ENCODE data around the gene COL5A1. TPM values are rescaled to one million over a fixed set of nuclear protein-coding genes. Genes with fewer than 3 reads are reported as not detected.

Gene COL5A1
- polyA plus RNA-seq, 3 donors: 0.01 TPM; not detected in 2

DNA sequence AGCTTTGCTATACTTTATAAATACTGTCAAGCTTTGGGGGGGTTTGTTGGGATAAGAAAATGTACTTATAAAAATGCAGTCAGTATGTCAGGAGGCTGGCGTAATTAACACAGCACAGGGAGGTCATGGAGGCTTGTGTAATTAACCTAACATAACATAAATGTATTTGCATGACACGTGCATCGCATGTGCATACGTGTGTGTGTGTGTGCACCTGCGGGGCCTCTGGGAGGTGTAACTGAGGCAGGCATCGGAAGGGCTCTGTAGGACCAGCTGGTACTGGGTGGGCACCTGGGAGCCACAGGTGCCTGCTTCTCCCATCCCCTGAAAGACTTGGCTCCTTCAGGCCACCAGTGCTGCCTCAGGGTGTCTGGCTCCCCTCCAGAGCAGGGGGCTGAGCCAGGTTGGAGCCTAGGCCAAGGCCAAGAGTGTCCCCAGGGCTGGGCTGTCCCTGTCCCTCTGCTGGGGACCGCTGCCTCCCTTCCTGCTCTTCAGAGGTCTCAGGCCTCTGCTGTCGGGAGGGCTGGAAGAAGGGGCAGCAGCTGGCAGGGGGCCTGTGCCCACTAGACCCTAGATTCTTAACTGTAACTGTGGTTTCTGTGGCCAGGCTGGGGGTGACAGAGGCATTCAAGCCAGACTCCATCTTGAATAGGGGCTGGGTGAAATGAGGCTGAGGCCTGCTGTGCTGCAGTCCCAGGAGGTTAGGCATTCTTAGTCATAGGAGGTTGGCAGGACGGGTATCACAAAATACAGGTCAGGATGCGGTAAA, 248.0 kb downstream of the COL5A1 start:
- H3K27ac ChIP-seq (ENCODE audit: low read depth in 1 of 2, low read length in 2 of 2): no peak overlapping the region
- Mint-ChIP-seq H3K9me3 (peaks cover 0 to 7% (median 2%) of the 10 kb centered on the region in 7 donors), H3K4me1 (peaks cover 29% of the 10 kb centered on the region), H3K4me3 (no peak overlapping the region), H3K36me3 (no peaks in the 10 kb centered on the region), H3K27me3 (ENCODE audit: low read depth in 3 of 3) (peaks cover 14 to 35% (median 20%) of the 10 kb centered on the region in 3 donors), H3K27ac (no peak overlapping the region)
- H3K4me3 ChIP-seq (replicated peaks in 1 of 3; ENCODE audit: low read depth in 2 of 3, low read length in 3 of 3): no peak overlapping the region
- peaks cover 0 to 7% of the 10 kb centered on the region in 2 donors for H3K27me3 ChIP-seq (ENCODE audit: control insufficient read depth in 2 of 2, insufficient read depth in 2 of 2, low read length in 2 of 2)
- no peak overlapping the region for H3K4me2 ChIP-seq (replicated peaks; ENCODE audit: extremely low read depth, low read length, poor library complexity, severe bottlenecking)
- H3K9me3 ChIP-seq (replicated peaks in 1 of 2; ENCODE audit: control insufficient read depth in 1 of 2, insufficient read depth in 1 of 2, low read length in 2 of 2): peaks cover 4 to 5% of the 10 kb centered on the region in 2 donors
- no peaks in the 10 kb centered on the region for H3K79me2 ChIP-seq (ENCODE audit: insufficient read depth, low read length)
- peak in 1 of 3 donors; percentile 1 for DNase-seq
- H2AFZ ChIP-seq (ENCODE audit: insufficient read depth, low read depth, low read length, poor library complexity, severe bottlenecking): no peak overlapping the region
- no peak for TF ChIP-seq CTCF (IDR thresholded peaks at IDR 0.05)
- 80% methylated on average over 7 of the region's 10 CpGs for WGBS (ENCODE audit: insufficient coverage)
- no peak overlapping the region for H3K9ac ChIP-seq (ENCODE audit: insufficient read depth, low read length, poor library complexity, severe bottlenecking)
- no peaks in the 10 kb centered on the region for H3K36me3 ChIP-seq (replicated peaks in 1 of 2; ENCODE audit: control insufficient read depth in 1 of 2, insufficient read depth in 2 of 2, low read length in 2 of 2)
- H3K4me1 ChIP-seq (ENCODE audit: control insufficient read depth in 1 of 2, insufficient read depth in 2 of 2, low read length in 2 of 2): peaks cover 30 to 38% of the 10 kb centered on the region in 2 donors
- no peaks in the 10 kb centered on the region for H4K20me1 ChIP-seq (ENCODE audit: insufficient read depth, low read length)
- intact Hi-C loops (cut with micrococcal nuclease): no loop called here

DNA sequence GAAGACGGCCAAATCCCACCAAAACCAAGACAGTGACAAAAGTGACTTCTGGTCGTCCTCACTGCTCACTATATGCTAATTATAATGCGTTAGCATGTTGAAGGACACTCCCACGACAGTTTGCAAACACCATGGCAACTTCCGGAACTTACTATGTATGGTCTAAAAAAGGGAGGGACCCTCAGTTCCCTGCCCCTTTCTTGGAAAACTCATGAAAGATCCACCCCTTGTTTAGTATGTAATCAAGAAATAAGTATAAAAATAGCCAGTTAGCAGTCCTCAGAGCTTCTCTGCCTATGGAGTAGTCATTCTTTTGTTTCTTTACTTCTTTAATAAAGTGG, 248.5 kb downstream of the COL5A1 start:
- Mint-ChIP-seq H3K27ac (no peak overlapping the region), H3K4me3 (no peak overlapping the region)
- TF ChIP-seq CTCF (IDR thresholded peaks at IDR 0.05): no peak

More for the DNA sequence above, 248.5 kb downstream of the COL5A1 start:
- H3K9me3 ChIP-seq (replicated peaks in 1 of 2; ENCODE audit: control insufficient read depth in 1 of 2, insufficient read depth in 1 of 2, low read length in 2 of 2): peaks cover 10% of the 10 kb centered on the region in 2 donors
- H2AFZ ChIP-seq (ENCODE audit: insufficient read depth, low read depth, low read length, poor library complexity, severe bottlenecking): no peak overlapping the region
- peaks cover 0 to 7% of the 10 kb centered on the region in 2 donors for H3K27me3 ChIP-seq (ENCODE audit: control insufficient read depth in 2 of 2, insufficient read depth in 2 of 2, low read length in 2 of 2)
- H3K4me1 ChIP-seq (ENCODE audit: control insufficient read depth in 1 of 2, insufficient read depth in 2 of 2, low read length in 2 of 2): peaks cover 30 to 38% of the 10 kb centered on the region in 2 donors
- no peak overlapping the region for H3K9ac ChIP-seq (ENCODE audit: insufficient read depth, low read length, poor library complexity, severe bottlenecking)
- H3K36me3 Mint-ChIP-seq: no peaks in the 10 kb centered on the region
- peaks cover 13 to 37% (median 18%) of the 10 kb centered on the region in 3 donors for H3K27me3 Mint-ChIP-seq (ENCODE audit: low read depth in 3 of 3)
- 33% methylated on average over 2 of the region's 5 CpGs for WGBS (ENCODE audit: insufficient coverage)
- no peaks in the 10 kb centered on the region for H3K36me3 ChIP-seq (replicated peaks in 1 of 2; ENCODE audit: control insufficient read depth in 1 of 2, insufficient read depth in 2 of 2, low read length in 2 of 2)
- DNase-seq: no peak
- peaks cover 3 to 13% (median 6%) of the 10 kb centered on the region in 7 donors for H3K9me3 Mint-ChIP-seq
- H3K79me2 ChIP-seq (ENCODE audit: insufficient read depth, low read length): no peaks in the 10 kb centered on the region
- no peaks in the 10 kb centered on the region for H4K20me1 ChIP-seq (ENCODE audit: insufficient read depth, low read length)
- H3K4me2 ChIP-seq (replicated peaks; ENCODE audit: extremely low read depth, low read length, poor library complexity, severe bottlenecking): no peak overlapping the region
- intact Hi-C loops (cut with micrococcal nuclease): no loop called here
- H3K4me3 ChIP-seq (replicated peaks in 1 of 3; ENCODE audit: low read depth in 2 of 3, low read length in 3 of 3): no peak overlapping the region
- no peak overlapping the region for H3K27ac ChIP-seq (ENCODE audit: low read depth in 1 of 2, low read length in 2 of 2)
- H3K4me1 Mint-ChIP-seq: peaks cover 29% of the 10 kb centered on the region

Measured in CD14-positive monocyte (primary cell).